ENCODE data around the gene LRRC27. TPM values are rescaled to one million over a fixed set of nuclear protein-coding genes. Genes with fewer than 3 reads are reported as not detected.
A peak's percentile ranks its signal among the peaks of the same experiment; 100 is the strongest.

LRRC27 gene
- total RNA-seq, 2 experiments from 2014 or later: 1.5 to 1.9 TPM

DNA sequence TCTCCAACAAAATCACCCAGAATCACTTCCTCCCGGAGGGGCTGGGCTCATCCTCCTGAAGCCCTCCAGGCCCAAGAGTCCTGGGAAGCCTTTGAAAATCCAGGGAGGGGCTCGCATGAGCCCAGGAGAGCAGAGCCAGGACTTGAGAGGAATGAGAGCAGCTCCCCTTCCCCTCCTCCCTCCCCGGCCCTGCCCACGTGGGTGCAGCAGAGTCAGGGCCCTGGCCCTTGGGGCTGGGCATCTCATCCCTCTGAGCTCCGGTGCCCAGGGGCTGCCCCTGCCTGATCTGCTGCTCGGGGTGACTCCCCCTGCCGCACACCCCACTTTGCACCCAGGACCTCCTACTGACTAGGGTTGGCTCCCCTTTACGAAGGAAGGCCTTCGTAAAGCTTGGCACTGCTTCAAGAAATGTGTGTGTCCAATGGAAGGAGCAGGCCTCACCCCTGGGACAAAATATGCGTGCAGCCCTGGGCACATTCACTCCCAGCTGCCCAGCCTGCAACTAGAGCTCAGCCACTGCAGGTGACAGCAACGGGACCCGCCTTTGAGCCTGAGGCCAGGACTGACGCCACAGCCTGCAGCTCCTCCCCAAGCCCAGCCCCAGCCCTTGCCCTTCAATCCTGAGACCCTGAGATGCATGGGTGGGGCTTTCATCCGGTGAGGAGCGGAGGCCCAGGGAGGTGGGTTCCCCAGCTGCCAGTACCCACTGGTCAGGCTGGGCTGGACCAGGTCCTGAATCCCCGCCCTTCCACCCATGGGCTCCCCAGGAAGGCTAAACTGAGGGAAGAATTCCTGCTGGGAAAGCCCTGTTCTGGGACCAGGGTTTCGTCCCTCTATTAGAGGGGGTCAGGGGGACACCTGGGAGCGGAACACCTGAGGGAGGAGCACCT is 86.8 kb downstream of the LRRC27 start:
- intact Hi-C loops (cut with micrococcal nuclease): no loop called here
- no peak for DNase-seq
- peaks cover 3% of the 10 kb centered on the region for H3K36me3 Mint-ChIP-seq (ENCODE audit: low read depth)
- H3K27me3 Mint-ChIP-seq (ENCODE audit: low read depth): no peaks in the 10 kb centered on the region
- H3K4me3 Mint-ChIP-seq: no peak overlapping the region
- H3K4me1 Mint-ChIP-seq (ENCODE audit: low read depth): peaks cover 24% of the 10 kb centered on the region
- no peaks in the 10 kb centered on the region for H3K9me3 Mint-ChIP-seq
- no peak overlapping the region for H3K27ac Mint-ChIP-seq
- CTCF ChIA-PET: no interaction called here

DNA sequence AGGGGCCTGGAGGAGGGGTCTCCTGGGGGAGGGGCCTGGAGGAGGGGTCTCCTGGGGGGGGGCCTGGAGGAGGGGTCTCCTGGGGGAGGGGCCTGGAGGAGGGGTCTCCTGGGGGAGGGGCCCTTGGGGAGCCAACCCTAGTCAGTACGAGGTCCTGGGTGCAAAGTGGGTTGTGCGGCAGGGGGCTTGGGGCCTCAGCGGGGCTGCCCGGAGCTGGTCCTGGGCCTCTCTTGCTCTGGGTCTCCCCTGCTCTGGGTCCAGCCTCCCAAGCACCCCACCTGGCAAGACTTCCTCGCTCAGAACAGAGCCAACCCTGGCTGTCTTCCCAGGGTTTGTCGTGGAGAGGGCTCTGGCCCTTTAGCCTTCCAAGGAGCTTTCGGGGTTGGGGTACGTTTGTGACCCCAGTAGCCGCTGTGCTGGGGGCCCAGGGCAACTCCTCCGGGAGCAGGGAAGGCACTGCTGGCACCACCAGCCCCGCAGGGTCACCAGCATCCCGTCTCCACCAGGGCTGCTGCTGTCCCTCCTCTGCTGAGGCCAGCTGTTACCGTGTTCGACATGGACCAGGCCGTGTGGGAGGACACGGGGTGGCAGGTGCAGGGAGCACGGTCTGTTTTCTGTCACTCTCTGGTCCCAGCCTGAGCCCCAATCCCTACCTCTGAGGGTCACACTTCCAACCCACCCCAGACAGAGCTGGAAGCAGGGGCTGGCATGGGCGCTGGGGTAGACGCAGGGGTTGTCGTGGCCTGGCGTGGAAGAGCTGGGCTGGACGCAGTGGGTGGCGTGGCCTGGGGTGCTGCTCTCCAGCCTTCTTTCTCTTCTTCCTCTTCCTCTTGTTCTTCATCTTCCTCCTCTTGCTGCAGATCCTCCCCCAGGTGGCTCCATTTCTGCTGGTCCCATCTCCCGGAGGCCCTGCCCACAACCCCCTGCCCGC is 87.8 kb downstream of the LRRC27 start:
- Mint-ChIP-seq H3K27me3 (ENCODE audit: low read depth) (no peaks in the 10 kb centered on the region), H3K4me3 (no peak overlapping the region), H3K36me3 (ENCODE audit: low read depth) (peaks cover 3% of the 10 kb centered on the region), H3K4me1 (ENCODE audit: low read depth) (peaks cover 24% of the 10 kb centered on the region), H3K9me3 (no peaks in the 10 kb centered on the region), H3K27ac (no peak overlapping the region)
- intact Hi-C loops (cut with micrococcal nuclease): no loop called here
- CTCF ChIA-PET: no interaction called here
- DNase-seq: no peak

DNA sequence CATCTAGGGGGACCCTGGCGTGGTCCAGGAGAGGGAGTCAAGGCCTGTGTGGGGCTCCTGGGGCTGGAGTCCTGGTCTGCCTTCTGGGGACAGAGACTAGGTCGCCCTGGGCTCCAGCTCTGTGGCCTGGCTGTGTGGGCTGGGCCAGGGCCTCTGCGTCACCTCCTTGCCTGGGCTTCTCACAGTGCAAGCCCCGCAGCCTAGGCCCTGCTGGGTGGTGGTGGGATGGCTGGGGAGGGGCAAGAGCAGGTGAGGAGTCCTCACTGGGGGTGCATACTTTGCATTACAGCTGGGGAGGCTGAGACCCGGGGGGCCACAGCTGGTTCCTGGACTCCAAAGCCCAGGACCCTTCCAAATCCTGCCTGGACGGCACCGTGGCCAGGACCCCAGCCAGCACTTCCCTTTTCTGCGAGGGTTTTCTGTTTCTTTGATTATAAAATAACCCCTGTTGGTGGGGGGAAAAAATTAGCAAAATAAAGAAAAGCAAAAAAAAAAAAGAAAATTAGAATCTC is 88.5 kb downstream of the LRRC27 start:
- CTCF ChIA-PET: no interaction called here
- H3K4me3 Mint-ChIP-seq: no peak overlapping the region
- H3K27me3 Mint-ChIP-seq (ENCODE audit: low read depth): no peaks in the 10 kb centered on the region
- DNase-seq: no peak
- intact Hi-C loops (cut with micrococcal nuclease): no loop called here
- H3K4me1 Mint-ChIP-seq (ENCODE audit: low read depth): peaks cover 22% of the 10 kb centered on the region
- no peaks in the 10 kb centered on the region for H3K9me3 Mint-ChIP-seq
- no peak overlapping the region for H3K27ac Mint-ChIP-seq
- peaks cover under 1% of the 10 kb centered on the region for H3K36me3 Mint-ChIP-seq (ENCODE audit: low read depth)

DNA sequence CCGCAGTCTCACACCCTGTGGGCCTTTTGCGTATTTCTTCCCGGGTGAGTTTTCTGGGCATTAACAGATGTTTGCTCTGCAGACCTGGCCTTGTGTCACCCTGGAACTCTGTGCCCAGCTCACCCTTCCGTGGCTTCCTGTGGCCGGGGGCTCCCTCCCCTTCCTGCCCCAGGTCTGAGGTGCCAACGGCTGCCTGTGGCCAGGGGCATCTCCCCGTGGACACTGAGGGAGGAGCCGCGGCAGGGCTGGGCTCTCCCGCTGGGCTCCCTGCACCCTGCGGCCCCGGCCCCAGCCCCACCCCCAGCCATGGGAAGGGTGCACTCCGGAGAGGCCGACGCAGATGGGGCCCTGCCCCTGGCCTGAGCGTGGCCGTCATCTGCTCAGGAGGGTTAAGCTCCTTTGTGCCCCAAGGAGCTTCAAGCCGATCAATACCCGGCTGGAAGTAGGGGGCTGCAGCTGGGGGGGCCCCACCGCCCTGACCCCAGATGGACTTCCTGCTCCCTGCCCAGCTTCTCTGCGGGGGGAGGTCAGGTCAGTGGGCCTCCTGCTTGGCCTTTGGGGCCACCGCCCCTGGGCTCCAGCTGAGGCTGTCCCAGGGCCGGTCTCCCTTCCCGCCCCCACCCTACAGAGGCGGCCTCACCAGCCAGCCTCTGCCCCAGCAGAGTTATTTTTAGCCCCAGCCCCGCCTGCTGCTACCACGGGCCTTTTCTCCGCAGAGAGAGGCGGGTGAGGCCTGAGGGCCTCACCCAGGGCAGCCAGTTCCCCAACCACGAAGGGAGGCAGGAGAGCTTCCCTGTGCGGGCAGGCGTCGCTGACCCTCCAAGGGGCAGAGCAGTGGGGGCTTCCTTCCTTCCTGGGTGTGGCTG is 89.2 kb downstream of the LRRC27 start:
- H3K27me3 Mint-ChIP-seq (ENCODE audit: low read depth): no peaks in the 10 kb centered on the region
- H3K27ac Mint-ChIP-seq: peak overlapping the region; percentile 24
- no peaks in the 10 kb centered on the region for H3K36me3 Mint-ChIP-seq (ENCODE audit: low read depth)
- intact Hi-C loops (cut with micrococcal nuclease): no loop called here
- CTCF ChIA-PET: interaction anchor here (1.8 to 2.5 kb wide), 2 partner anchors 25 to 32 kb away, joined by 5 to 10 read pairs; no protein-coding TSS in a partner anchor
- no peaks in the 10 kb centered on the region for H3K9me3 Mint-ChIP-seq
- DNase-seq: peak; percentile 52
- H3K4me3 Mint-ChIP-seq: no peak overlapping the region
- H3K4me1 Mint-ChIP-seq (ENCODE audit: low read depth): peaks cover 22% of the 10 kb centered on the region

DNA sequence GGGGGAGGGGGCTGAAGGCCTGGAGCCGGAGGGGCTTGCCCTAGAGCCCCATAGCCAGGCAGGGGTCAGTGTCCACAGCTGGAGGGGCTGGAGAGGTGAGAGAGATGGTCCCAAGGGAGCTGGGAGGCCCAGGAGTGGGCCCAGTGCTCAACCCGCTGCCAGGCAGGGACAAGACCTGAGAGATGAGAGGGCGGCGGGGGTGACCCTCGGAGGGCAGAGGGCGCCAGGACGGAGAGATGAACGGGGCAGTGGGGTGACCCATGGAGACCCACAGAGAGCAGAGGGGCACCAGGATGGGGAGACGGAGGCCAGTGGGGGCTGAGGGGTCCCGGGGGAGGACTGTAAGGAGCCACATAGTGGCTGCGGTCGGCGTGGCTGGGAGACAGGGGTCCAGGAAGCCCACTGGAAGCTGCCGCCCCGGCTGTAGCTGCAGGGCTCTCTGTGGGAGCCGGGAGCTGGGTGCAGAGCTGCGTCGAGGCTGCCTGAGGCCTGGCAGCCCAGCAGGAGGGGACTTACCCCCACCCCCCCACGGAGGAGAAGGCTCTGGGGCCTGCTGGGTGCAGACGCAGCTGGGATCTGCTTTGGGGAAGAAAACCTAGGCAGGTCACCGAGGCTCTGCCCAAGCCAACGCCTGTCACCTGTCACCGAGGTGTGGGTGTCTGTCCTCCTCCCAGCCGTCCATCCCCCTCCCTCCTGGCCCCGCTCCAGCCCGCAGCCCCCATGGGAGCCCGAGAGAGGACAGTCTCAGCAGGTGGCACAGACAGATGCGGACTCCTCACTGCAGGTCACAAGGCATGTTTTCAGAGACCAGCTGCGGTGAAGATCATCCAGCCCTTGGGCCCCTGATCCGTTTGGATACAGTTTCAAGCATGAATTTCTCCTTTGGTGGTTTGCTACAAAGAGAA is 90.1 kb downstream of the LRRC27 start:
- intact Hi-C loops (cut with micrococcal nuclease): loop anchor here (2.0 kb wide), 1 partner anchor 25 kb away; no protein-coding TSS in a partner anchor
- Mint-ChIP-seq H3K4me1 (ENCODE audit: low read depth) (peaks cover 22% of the 10 kb centered on the region), H3K27ac (peak overlapping the region; percentile 74), H3K9me3 (no peaks in the 10 kb centered on the region), H3K36me3 (ENCODE audit: low read depth) (no peaks in the 10 kb centered on the region), H3K27me3 (ENCODE audit: low read depth) (no peaks in the 10 kb centered on the region), H3K4me3 (no peak overlapping the region)
- DNase-seq: no peak
- CTCF ChIA-PET: interaction anchor here (0.8 to 2.5 kb wide), 4 partner anchors 10 to 61 kb away, joined by 3 to 10 read pairs (median 4); no protein-coding TSS in a partner anchor

- H3K9me3 Mint-ChIP-seq: no peaks in the 10 kb centered on the region
- H3K36me3 Mint-ChIP-seq (ENCODE audit: low read depth): no peaks in the 10 kb centered on the region
- no peaks in the 10 kb centered on the region for H3K27me3 Mint-ChIP-seq (ENCODE audit: low read depth)
- intact Hi-C loops (cut with micrococcal nuclease): loop anchor here (2.0 kb wide), 1 partner anchor 24 kb away; no protein-coding TSS in a partner anchor
- H3K4me3 Mint-ChIP-seq: peak overlapping the region; percentile 19
- H3K27ac Mint-ChIP-seq: peak overlapping the region; percentile 74
- peaks cover 22% of the 10 kb centered on the region for H3K4me1 Mint-ChIP-seq (ENCODE audit: low read depth)
- peak; percentile 46 for DNase-seq
- CTCF ChIA-PET: interaction anchor here (0.8 to 2.5 kb wide), 5 partner anchors 11 to 62 kb away, joined by 3 to 10 read pairs (median 3); no protein-coding TSS in a partner anchor
These were observed 91.2 kb downstream of the LRRC27 start for GRCh38 chr10:132422903-132423825.

DNA sequence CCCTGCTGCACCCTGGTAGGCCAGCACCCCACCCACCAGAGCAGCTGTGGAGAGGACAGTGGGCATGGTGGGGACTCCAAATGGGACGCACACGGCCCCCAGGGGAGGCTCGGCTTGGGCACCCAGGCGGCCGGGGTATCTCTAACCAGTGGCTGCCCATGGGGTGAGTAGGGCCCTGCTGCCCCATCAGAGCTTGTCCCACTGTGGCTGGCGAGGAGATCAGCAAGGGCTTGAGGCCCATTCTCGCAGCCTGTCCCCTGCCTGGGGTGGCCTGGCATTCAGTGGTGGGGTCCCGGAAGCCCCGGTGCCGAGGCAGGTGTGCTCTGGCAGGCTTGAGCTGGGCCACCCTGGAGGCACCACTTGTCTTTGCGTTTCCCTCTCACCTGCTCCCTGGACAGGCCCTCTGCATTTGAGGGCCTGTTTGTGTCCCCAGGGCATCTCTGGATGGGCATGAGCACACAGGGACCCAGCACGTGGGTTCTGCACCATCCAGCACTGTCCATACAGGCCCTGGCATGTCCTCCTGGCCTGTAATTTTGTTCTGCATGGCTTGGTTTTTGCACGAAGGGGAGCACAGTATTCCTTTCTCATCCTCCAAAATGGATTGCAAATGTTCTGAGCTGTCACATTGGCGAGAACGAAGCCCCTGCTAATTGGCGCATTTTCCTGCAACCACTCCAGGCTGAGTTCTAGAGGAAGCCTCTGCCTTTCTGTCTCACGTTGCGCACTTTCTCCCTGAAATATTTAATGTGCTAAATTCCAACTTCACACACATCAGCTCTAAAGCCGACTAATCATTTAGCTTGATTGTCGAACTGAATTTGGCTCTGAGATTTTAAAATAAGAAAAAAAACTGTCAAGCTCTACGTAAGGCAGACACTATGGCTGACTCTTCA is 92.2 kb downstream of the LRRC27 start:
- DNase-seq: no peak
- no peak overlapping the region for H3K4me3 Mint-ChIP-seq
- no peaks in the 10 kb centered on the region for H3K27me3 Mint-ChIP-seq (ENCODE audit: low read depth)
- H3K27ac Mint-ChIP-seq: no peak overlapping the region
- no peaks in the 10 kb centered on the region for H3K9me3 Mint-ChIP-seq
- intact Hi-C loops (cut with micrococcal nuclease): loop anchor here (2.0 kb wide), 1 partner anchor 23 kb away; no protein-coding TSS in a partner anchor
- H3K36me3 Mint-ChIP-seq (ENCODE audit: low read depth): no peaks in the 10 kb centered on the region
- H3K4me1 Mint-ChIP-seq (ENCODE audit: low read depth): peaks cover 22% of the 10 kb centered on the region
- CTCF ChIA-PET: interaction anchor here (2.5 kb wide), 1 partner anchor 22 kb away, joined by 10 read pairs; no protein-coding TSS in a partner anchor

- CTCF ChIA-PET: no interaction called here
- Mint-ChIP-seq H3K4me1 (ENCODE audit: low read depth) (peaks cover 22% of the 10 kb centered on the region), H3K9me3 (no peaks in the 10 kb centered on the region), H3K36me3 (ENCODE audit: low read depth) (no peaks in the 10 kb centered on the region), H3K27ac (no peak overlapping the region), H3K27me3 (ENCODE audit: low read depth) (no peaks in the 10 kb centered on the region), H3K4me3 (no peak overlapping the region)
- intact Hi-C loops (cut with micrococcal nuclease): no loop called here
- DNase-seq: no peak
These were observed 93.2 kb downstream of the LRRC27 start for GRCh38 chr10:132425029-132425756.

GRCh38 chr10:132425757-132426155 is 93.8 kb downstream of the LRRC27 start:
- no peak for DNase-seq
- intact Hi-C loops (cut with micrococcal nuclease): no loop called here
- Mint-ChIP-seq H3K4me3 (no peak overlapping the region), H3K4me1 (ENCODE audit: low read depth) (peaks cover 20% of the 10 kb centered on the region), H3K27ac (no peak overlapping the region), H3K36me3 (ENCODE audit: low read depth) (no peaks in the 10 kb centered on the region), H3K9me3 (no peaks in the 10 kb centered on the region), H3K27me3 (ENCODE audit: low read depth) (no peaks in the 10 kb centered on the region)
- CTCF ChIA-PET: no interaction called here
